Renal cortical epithelial cell (primary cell): ENCODE measurements around the gene TIMD4. TPM values are rescaled to one million over a fixed set of nuclear protein-coding genes. Genes with fewer than 3 reads are reported as not detected.

Experiments
- DNase-seq: peaks from one replicate; pipeline ENCODE4 v3.0.0-alpha.2; 2011; ENCODE audit warnings: low read depth
- total RNA-seq: library from RNA; depleted of rRNA; stranded (reverse); fragments of >200 nt; gene quantifications from 2 replicates; pipeline ENCODE4 v1.2.3, GENCODE V29; 2014

TIMD4 gene
- total RNA-seq, 1 donor from 2014 or later = 1.3 TPM

GRCh38 chr5:156922207-156922792 lies 40.7 kb downstream of the TIMD4 start:
- no peak for DNase-seq

GRCh38 chr5:156920861-156921431 lies 42.1 kb downstream of the TIMD4 start:
- no peak for DNase-seq

- peak; percentile 99 for DNase-seq
Measured at GRCh38 chr5:156920042-156920860, 42.8 kb downstream of the TIMD4 start.

- DNase-seq = peak; percentile 41
Measured at GRCh38 chr5:156918311-156918845, 44.6 kb downstream of the TIMD4 start.

GRCh38 chr5:156914371-156914737 lies 48.7 kb downstream of the TIMD4 start:
- DNase-seq = no peak

GRCh38 chr5:156913719-156914370 lies 49.2 kb downstream of the TIMD4 start:
- no peak for DNase-seq

GRCh38 chr5:156913355-156913718 lies 49.7 kb downstream of the TIMD4 start:
- no peak for DNase-seq

- DNase-seq = no peak
Measured at GRCh38 chr5:156912869-156913268, 50.2 kb downstream of the TIMD4 start.

GRCh38 chr5:156909180-156909579 lies 53.8 kb downstream of the TIMD4 start:
- DNase-seq = no peak

GRCh38 chr5:156907667-156908066 lies 55.4 kb downstream of the TIMD4 start:
- DNase-seq = no peak

GRCh38 chr5:156906807-156907206 lies 56.2 kb downstream of the TIMD4 start:
- DNase-seq = no peak

- peak; percentile 76 for DNase-seq
Measured at GRCh38 chr5:156896546-156896945, 66.5 kb downstream of the TIMD4 start.

- no peak for DNase-seq
Measured at GRCh38 chr5:156893517-156893916, 69.5 kb downstream of the TIMD4 start.

- no peak for DNase-seq
Measured at GRCh38 chr5:156892864-156893263, 70.2 kb downstream of the TIMD4 start.

- DNase-seq = peak; percentile 7
Measured at GRCh38 chr5:156892223-156892622, 70.8 kb downstream of the TIMD4 start.

GRCh38 chr5:156888520-156888919 lies 74.5 kb downstream of the TIMD4 start:
- peak; percentile 77 for DNase-seq

GRCh38 chr5:156883316-156883875 lies 79.6 kb downstream of the TIMD4 start:
- no peak for DNase-seq

- peak; percentile 54 for DNase-seq
Measured at GRCh38 chr5:156879665-156880285, 83.3 kb downstream of the TIMD4 start.

- DNase-seq = no peak
Measured at GRCh38 chr5:156871212-156871611, 91.8 kb downstream of the TIMD4 start.

GRCh38 chr5:156870498-156870839 lies 92.6 kb downstream of the TIMD4 start:
- no peak for DNase-seq
